Measurements from ENCODE around the gene HRH1.
"Not testable (repeated sequence)": the region's sequence is repeated elsewhere in the genome, so short reads cannot be mapped to it uniquely, and the experiment has no call there.

The HRH1 gene

DNA sequence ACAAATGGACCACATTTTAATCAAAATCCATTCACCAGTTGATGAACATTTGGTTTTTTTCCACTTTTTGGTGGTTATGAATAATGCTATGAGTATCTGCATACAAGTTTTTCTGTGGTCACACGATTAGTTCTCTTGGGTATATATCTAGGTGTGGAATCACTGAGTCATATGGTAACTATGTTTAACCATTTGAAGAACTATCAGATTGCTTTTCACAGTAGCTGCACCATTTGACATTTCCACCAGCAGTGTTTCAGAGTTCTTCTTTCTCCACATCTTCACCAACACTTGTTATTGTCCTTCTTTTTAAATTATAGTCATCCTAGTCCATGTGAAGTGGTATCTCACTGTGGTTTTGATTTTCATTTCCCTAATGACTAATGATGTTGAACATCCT, 84.6 kb downstream of the HRH1 start:
- H3K27ac Mint-ChIP-seq: peak overlapping the region; percentile 74
- H3K9me3 Mint-ChIP-seq: peaks cover 25% of the 10 kb centered on the region
- H3K4me3 Mint-ChIP-seq: peak overlapping the region; percentile 24
- peaks cover 20% of the 10 kb centered on the region for H3K4me1 Mint-ChIP-seq (ENCODE audit: low read depth)
- peaks cover 5% of the 10 kb centered on the region for H3K36me3 Mint-ChIP-seq (ENCODE audit: low read depth)
- peak; percentile 16 for DNase-seq (ENCODE audit: low spot score)
- peaks cover 9% of the 10 kb centered on the region for H3K27me3 Mint-ChIP-seq (ENCODE audit: low read depth)

GRCh38 chr3:11239796-11240195, 85.5 kb downstream of the HRH1 start:
- H3K27me3 Mint-ChIP-seq (ENCODE audit: low read depth): peaks cover 4% of the 10 kb centered on the region
- peaks cover 21% of the 10 kb centered on the region for H3K4me1 Mint-ChIP-seq (ENCODE audit: low read depth)
- DNase-seq (ENCODE audit: low spot score): no peak
- H3K4me3 Mint-ChIP-seq: no peak overlapping the region
- H3K27ac Mint-ChIP-seq: no peak overlapping the region
- peaks cover 25% of the 10 kb centered on the region for H3K9me3 Mint-ChIP-seq
- H3K36me3 Mint-ChIP-seq (ENCODE audit: low read depth): peaks cover 5% of the 10 kb centered on the region

DNA sequence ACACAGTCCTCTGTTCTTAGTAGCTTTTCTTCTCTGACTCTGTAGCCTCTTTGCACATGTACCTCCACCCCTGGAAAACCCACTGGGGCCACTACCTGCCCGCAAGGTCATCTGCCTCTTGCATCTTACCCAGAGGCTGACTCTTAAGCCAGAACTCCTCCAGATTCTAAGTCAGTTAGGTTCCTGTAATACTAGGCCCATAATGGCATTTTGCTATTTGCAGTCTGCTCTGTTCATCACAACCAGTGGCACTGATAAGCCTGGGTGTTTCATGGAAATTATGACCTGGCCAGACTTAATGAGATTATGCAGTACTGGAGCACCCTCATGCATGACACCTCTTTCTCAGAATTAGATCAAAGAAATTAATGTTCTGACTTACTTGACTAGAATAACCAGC, 86.2 kb downstream of the HRH1 start:
- peaks cover 21% of the 10 kb centered on the region for H3K4me1 Mint-ChIP-seq (ENCODE audit: low read depth)
- no peak overlapping the region for H3K4me3 Mint-ChIP-seq
- H3K27ac Mint-ChIP-seq: no peak overlapping the region
- DNase-seq (ENCODE audit: low spot score): peak; percentile 39
- H3K27me3 Mint-ChIP-seq (ENCODE audit: low read depth): peaks cover 3% of the 10 kb centered on the region
- H3K9me3 Mint-ChIP-seq: peaks cover 25% of the 10 kb centered on the region
- H3K36me3 Mint-ChIP-seq (ENCODE audit: low read depth): peaks cover 5% of the 10 kb centered on the region

- H3K9me3 Mint-ChIP-seq: peaks cover 13% of the 10 kb centered on the region
Measured at GRCh38 chr3:11244121-11244677, 89.9 kb downstream of the HRH1 start.

GRCh38 chr3:11245276-11245675, 91.0 kb downstream of the HRH1 start:
- DNase-seq (ENCODE audit: low spot score): no peak
- H3K27ac Mint-ChIP-seq: no peak overlapping the region
- H3K9me3 Mint-ChIP-seq: peaks cover 7% of the 10 kb centered on the region
- H3K36me3 Mint-ChIP-seq (ENCODE audit: low read depth): peaks cover 6% of the 10 kb centered on the region
- peaks cover 5% of the 10 kb centered on the region for H3K4me1 Mint-ChIP-seq (ENCODE audit: low read depth)
- no peak overlapping the region for H3K4me3 Mint-ChIP-seq
- H3K27me3 Mint-ChIP-seq (ENCODE audit: low read depth): no peaks in the 10 kb centered on the region

More at GRCh38 chr3:11244121-11244677, 89.9 kb downstream of the HRH1 start:
- DNase-seq (ENCODE audit: low spot score): no peak
- Mint-ChIP-seq H3K4me3 (no peak overlapping the region), H3K4me1 (ENCODE audit: low read depth) (peaks cover 5% of the 10 kb centered on the region), H3K27ac (no peak overlapping the region), H3K36me3 (ENCODE audit: low read depth) (peaks cover 5% of the 10 kb centered on the region), H3K27me3 (ENCODE audit: low read depth) (no peaks in the 10 kb centered on the region)

GRCh38 chr3:11245827-11246662, 91.8 kb downstream of the HRH1 start:
- Mint-ChIP-seq H3K4me1 (ENCODE audit: low read depth) (peaks cover 8% of the 10 kb centered on the region), H3K9me3 (peaks cover 7% of the 10 kb centered on the region), H3K4me3 (no peak overlapping the region), H3K27me3 (ENCODE audit: low read depth) (no peaks in the 10 kb centered on the region), H3K36me3 (ENCODE audit: low read depth) (peaks cover 7% of the 10 kb centered on the region), H3K27ac (no peak overlapping the region)
- DNase-seq (ENCODE audit: low spot score): no peak

GRCh38 chr3:11246663-11246970, 92.3 kb downstream of the HRH1 start:
- peaks cover 8% of the 10 kb centered on the region for H3K9me3 Mint-ChIP-seq
- no peak overlapping the region for H3K27ac Mint-ChIP-seq
- DNase-seq (ENCODE audit: low spot score): no peak
- peaks cover 7% of the 10 kb centered on the region for H3K36me3 Mint-ChIP-seq (ENCODE audit: low read depth)
- no peaks in the 10 kb centered on the region for H3K27me3 Mint-ChIP-seq (ENCODE audit: low read depth)
- H3K4me3 Mint-ChIP-seq: no peak overlapping the region
- peaks cover 14% of the 10 kb centered on the region for H3K4me1 Mint-ChIP-seq (ENCODE audit: low read depth)

DNA sequence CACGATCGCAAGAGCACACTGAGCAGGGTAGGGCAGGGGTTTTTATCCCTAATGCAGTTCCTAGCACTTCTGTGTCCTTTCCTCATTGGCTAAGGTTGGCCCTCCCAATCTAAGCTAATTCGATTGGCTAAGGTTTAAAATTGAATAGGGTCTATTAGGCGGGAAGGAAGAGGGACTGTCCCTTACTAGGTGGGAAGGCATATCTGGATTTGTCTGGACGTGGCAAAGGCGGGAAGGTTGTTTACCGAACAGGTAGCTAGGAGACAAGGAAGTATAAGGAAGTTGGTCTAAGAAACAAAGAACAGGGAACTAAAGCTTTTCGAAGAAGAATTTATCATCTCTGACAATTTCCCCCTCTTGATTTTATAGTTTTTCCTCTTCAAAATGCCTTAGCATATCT, 93.1 kb downstream of the HRH1 start:
- H3K4me1 Mint-ChIP-seq (ENCODE audit: low read depth): peaks cover 20% of the 10 kb centered on the region
- H3K4me3 Mint-ChIP-seq: no peak overlapping the region
- H3K36me3 Mint-ChIP-seq (ENCODE audit: low read depth): peaks cover 7% of the 10 kb centered on the region
- DNase-seq (ENCODE audit: low spot score): no peak
- peaks cover 8% of the 10 kb centered on the region for H3K9me3 Mint-ChIP-seq
- H3K27me3 Mint-ChIP-seq (ENCODE audit: low read depth): no peaks in the 10 kb centered on the region
- H3K27ac Mint-ChIP-seq: no peak overlapping the region

DNA sequence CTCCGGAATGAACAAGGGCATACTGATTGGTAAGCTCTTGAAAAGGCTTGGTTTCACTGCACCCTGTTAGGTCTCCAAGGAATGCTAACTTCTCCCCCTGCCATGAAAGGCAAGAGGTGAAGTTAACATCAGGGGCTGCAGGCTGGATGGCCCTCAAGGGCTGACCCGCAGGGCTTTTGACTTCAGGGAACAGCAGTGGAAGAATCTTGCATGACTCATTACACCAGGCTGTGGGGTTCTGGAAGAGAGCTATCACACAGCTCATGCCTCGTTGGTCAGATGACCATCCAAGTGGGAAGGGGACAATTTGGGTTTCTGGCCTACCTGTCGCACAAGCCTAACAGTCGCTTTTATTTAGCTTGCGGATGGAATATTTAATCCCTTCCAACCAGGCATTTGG, 94.3 kb downstream of the HRH1 start:
- Mint-ChIP-seq H3K4me3 (no peak overlapping the region), H3K27ac (no peak overlapping the region), H3K4me1 (ENCODE audit: low read depth) (peaks cover 24% of the 10 kb centered on the region), H3K9me3 (peaks cover 8% of the 10 kb centered on the region), H3K27me3 (ENCODE audit: low read depth) (no peaks in the 10 kb centered on the region), H3K36me3 (ENCODE audit: low read depth) (peaks cover 8% of the 10 kb centered on the region)
- DNase-seq (ENCODE audit: low spot score): no peak

DNA sequence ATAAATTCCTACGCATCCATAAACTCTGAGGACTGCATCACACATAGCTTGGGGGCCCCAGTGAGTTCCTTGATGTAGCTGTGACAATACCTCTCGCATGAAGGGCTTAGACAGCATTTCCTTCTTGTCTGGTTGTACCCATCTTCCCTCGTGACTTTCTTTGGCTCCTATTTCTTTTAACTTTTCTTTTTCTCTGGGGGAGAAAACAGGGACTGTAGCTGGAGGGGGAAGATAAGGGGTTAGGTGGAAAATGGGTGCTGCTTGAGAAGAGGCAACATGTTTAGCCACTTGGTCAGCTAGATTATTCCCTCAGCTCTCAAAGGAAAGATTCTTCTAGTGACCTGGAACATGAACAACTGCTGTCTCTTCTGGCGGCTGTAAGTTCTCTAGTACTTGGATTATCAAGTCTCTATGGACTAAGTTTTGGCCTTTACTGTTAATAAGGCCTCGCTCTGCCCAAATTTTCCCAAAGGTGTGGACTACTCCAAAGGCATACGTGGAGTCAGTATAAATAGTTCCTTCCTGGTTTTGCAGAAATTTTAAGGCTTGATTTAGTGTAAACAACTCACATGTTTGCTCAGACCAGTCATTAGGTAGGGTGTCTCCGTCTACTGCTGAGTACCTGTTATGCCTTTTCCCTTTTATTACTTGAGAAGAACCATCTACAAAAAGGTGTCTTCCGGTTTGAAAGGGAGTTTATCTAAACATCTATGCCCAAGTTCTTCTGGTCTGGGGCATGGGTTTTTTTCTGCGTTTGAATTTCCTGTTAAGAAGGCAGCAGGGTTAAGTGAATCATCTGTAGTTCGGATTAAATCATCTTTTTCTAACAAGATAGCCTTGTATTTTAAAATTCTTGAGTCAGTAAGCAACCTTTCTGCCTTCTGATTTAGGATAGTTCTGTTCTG, 96.9 kb downstream of the HRH1 start:
- Mint-ChIP-seq H3K27me3 (ENCODE audit: low read depth) (no peaks in the 10 kb centered on the region), H3K36me3 (ENCODE audit: low read depth) (peaks cover 15% of the 10 kb centered on the region), H3K27ac (peak overlapping the region; percentile 79), H3K4me1 (ENCODE audit: low read depth) (peaks cover 22% of the 10 kb centered on the region), H3K9me3 (peaks cover 12% of the 10 kb centered on the region), H3K4me3 (peak overlapping the region; percentile 11)
- DNase-seq (ENCODE audit: low spot score): no peak

DNA sequence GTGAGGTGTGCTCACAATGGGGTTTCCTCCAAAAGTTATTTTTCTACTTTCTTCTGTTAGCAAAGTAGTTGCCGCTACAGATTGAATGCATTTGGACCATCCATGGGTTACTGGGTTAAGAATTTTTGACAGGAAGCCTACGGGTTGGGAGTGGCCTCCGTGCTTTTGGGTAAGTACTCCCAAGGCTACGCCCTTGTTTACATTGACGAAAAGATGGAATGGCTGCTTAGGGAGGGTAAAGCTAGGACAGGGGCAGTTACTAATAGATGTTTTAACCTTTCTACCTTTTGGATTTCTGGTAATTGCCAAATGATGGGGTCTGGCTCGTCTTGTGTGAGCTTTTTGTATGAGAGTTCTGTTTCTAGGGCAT, 97.5 kb downstream of the HRH1 start:
- peaks cover 12% of the 10 kb centered on the region for H3K9me3 Mint-ChIP-seq
- no peaks in the 10 kb centered on the region for H3K27me3 Mint-ChIP-seq (ENCODE audit: low read depth)
- H3K27ac Mint-ChIP-seq: peak overlapping the region; percentile 79
- H3K36me3 Mint-ChIP-seq (ENCODE audit: low read depth): peaks cover 15% of the 10 kb centered on the region
- H3K4me1 Mint-ChIP-seq (ENCODE audit: low read depth): peaks cover 22% of the 10 kb centered on the region
- DNase-seq (ENCODE audit: low spot score): no peak
- H3K4me3 Mint-ChIP-seq: peak overlapping the region; percentile 11

DNA sequence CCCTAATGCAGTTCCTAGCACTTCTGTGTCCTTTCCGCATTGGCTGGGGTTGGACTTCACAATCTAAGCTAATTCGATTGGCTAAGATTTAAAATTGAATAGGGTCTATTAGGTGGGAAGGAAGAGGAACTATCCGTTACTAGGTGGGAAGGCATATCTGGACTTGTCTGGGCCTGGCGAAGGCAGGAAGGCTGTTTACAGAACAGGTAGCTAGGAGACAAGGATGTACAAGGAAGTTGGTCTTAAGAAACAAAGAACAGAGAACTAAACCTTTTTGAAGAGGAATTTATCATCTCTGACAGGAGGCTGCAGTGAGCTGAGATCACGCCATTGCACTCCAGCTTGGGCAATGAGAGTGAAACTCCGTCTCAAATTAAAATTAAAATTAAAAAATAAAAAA, 100.6 kb downstream of the HRH1 start:
- Mint-ChIP-seq H3K9me3 (peaks cover 12% of the 10 kb centered on the region), H3K27me3 (ENCODE audit: low read depth) (no peaks in the 10 kb centered on the region), H3K4me1 (ENCODE audit: low read depth) (peaks cover 22% of the 10 kb centered on the region), H3K27ac (no peak overlapping the region), H3K4me3 (no peak overlapping the region), H3K36me3 (ENCODE audit: low read depth) (peaks cover 14% of the 10 kb centered on the region)
- DNase-seq (ENCODE audit: low spot score): no peak

GRCh38 chr3:11255537-11255936, 101.2 kb downstream of the HRH1 start:
- peaks cover 11% of the 10 kb centered on the region for H3K36me3 Mint-ChIP-seq (ENCODE audit: low read depth)
- not testable (repeated sequence) for H3K27ac Mint-ChIP-seq; H3K9me3 Mint-ChIP-seq; DNase-seq (ENCODE audit: low spot score); H3K4me3 Mint-ChIP-seq; H3K27me3 Mint-ChIP-seq (ENCODE audit: low read depth)
- peaks cover 20% of the 10 kb centered on the region for H3K4me1 Mint-ChIP-seq (ENCODE audit: low read depth)

DNA sequence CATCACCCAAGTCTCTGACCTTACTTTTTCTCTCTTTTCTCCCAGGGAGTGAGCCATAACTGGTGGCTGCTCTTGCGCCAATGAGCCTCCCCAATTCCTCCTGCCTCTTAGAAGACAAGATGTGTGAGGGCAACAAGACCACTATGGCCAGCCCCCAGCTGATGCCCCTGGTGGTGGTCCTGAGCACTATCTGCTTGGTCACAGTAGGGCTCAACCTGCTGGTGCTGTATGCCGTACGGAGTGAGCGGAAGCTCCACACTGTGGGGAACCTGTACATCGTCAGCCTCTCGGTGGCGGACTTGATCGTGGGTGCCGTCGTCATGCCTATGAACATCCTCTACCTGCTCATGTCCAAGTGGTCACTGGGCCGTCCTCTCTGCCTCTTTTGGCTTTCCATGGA, 104.7 kb downstream of the HRH1 start:
- no peak overlapping the region for H3K4me3 Mint-ChIP-seq
- peaks cover 7% of the 10 kb centered on the region for H3K36me3 Mint-ChIP-seq (ENCODE audit: low read depth)
- H3K27me3 Mint-ChIP-seq (ENCODE audit: low read depth): peaks cover 3% of the 10 kb centered on the region
- H3K4me1 Mint-ChIP-seq (ENCODE audit: low read depth): no peaks in the 10 kb centered on the region
- DNase-seq (ENCODE audit: low spot score): no peak
- H3K9me3 Mint-ChIP-seq: peaks cover 4% of the 10 kb centered on the region
- H3K27ac Mint-ChIP-seq: no peak overlapping the region

All from T-helper 2 cell treated with Interferon-gamma antibody and Interleukin-4, amounts not matched to agents 5 μg/mL and 100 μg/mL, for 36 hours (primary cell).